Spleen (tissue), 7 donors: ENCODE results near the gene CLDN2.

Experiments used
- POLR2A ChIP-seq, 3 donors: fragments of 450-650 bp; IDR thresholded peaks; one replicate each; pipeline ENCODE4 v1.5.1; 2017; ENCODE audit warnings: antibody characterized with exemption in 3 of 3, mild to moderate bottlenecking in 1 of 3
- POLR2AphosphoS5 ChIP-seq, 3 donors: sonication (generic); formaldehyde crosslinking; IDR thresholded peaks; one replicate each; pipeline ENCODE4 v1.5.1; 2017; ENCODE audit warnings: antibody characterized with exemption in 3 of 3
- TF ChIP-seq, protein P1 (sequence below), 11 experiments: fragments of 200-600 bp in 7 of 11; fragments of 450-650 bp in 4 of 11; sonication (generic) in 4 of 11; IDR thresholded peaks in 8 of 11; conservative IDR thresholded peaks in 3 of 11; 1 replicate in 7 of 11; 2 replicates in 4 of 11; pipeline versions ENCODE4 v1.4.0 to v1.8.0; 2016 to 2021; ENCODE audit warnings: antibody characterized with exemption in 11 of 11, inconsistent platforms in 4 of 11, mild to moderate bottlenecking in 1 of 11
- donor health status: DM: no; HTN: no; CAD: no; lungs with moderate emphysema.
- donor health status: DM: no; HTN: no; CAD: no.
- donor health status: DM: no; HTN: no; CAD: no.

DNA sequence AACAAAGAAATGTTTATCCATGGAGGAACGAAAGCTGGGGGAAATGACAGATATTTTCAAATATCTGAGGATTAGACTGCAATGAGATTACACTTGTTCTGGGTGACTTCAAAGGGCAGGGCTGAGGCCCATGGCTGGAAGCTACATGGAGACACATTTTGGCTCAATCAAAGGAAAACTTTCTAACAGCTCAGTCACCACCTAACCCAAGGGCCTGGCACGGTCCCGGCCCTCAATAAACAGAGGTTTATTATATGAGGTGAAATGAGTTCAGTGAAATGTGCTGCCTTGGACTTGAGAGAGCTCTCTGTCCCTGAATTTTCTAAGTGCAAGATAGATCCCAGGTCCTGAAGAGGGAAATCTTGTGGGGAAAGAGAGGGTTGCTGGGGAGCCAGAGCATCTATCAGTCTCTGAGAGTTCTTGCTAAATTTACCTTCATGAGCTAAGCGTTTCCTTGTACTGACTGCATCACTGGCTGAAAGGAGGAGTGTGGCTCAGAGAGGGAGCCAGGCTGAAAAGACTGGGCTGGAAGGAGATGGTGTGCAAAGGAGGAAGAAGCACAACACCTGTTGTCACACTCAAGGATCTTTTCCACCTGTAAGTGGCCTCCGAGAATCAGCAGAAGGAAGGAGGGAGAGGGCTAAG, 15.0 kb upstream of the CLDN2 start:
- TF ChIP-seq POLR2A (IDR thresholded peaks at IDR 0.05) (no peak), POLR2AphosphoS5 (IDR thresholded peaks at IDR 0.05) (no peak)
- TF ChIP-seq, protein P1, sequence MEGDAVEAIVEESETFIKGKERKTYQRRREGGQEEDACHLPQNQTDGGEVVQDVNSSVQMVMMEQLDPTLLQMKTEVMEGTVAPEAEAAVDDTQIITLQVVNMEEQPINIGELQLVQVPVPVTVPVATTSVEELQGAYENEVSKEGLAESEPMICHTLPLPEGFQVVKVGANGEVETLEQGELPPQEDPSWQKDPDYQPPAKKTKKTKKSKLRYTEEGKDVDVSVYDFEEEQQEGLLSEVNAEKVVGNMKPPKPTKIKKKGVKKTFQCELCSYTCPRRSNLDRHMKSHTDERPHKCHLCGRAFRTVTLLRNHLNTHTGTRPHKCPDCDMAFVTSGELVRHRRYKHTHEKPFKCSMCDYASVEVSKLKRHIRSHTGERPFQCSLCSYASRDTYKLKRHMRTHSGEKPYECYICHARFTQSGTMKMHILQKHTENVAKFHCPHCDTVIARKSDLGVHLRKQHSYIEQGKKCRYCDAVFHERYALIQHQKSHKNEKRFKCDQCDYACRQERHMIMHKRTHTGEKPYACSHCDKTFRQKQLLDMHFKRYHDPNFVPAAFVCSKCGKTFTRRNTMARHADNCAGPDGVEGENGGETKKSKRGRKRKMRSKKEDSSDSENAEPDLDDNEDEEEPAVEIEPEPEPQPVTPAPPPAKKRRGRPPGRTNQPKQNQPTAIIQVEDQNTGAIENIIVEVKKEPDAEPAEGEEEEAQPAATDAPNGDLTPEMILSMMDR (IDR thresholded peaks at IDR 0.05 in 8 of 11, conservative IDR thresholded peaks at IDR 0.05 in 3 of 11), result no peak
